BE2C (cell line): ENCODE data around the gene SARDH.

Experiments used
- DNase-seq: peaks from one replicate; pipeline ENCODE4 v3.0.0-alpha.2; 2020
- H3K27me3 ChIP-seq: fragments of 250-450 bp; sonication (Bioruptor Pico); 2 replicates; pipeline ENCODE4 v1.5.1; 2020; ENCODE audit warnings: mild to moderate bottlenecking
- H3K36me3 ChIP-seq: fragments of 250-450 bp; sonication (Bioruptor Pico); 2 replicates; pipeline ENCODE4 v1.5.1; 2020; ENCODE audit warnings: mild to moderate bottlenecking
- H3K4me1 ChIP-seq: fragments of 250-450 bp; sonication (Bioruptor Pico); 2 replicates; pipeline ENCODE4 v1.5.1; 2020
- H3K4me3 ChIP-seq: 2 replicates; pipeline ENCODE4 v1.5.1; 2011; ENCODE audit warnings: low read depth, low read length
- H3K9me3 ChIP-seq: fragments of 250-450 bp; sonication (Bioruptor Pico); 2 replicates; pipeline ENCODE4 v1.5.1; 2020
- TF ChIP-seq, protein P1 (sequence below): IDR thresholded peaks from 2 replicates; pipeline ENCODE4 v1.5.1; 2012; ENCODE audit warnings: mild to moderate bottlenecking, low read depth, low read length

SARDH gene

DNA sequence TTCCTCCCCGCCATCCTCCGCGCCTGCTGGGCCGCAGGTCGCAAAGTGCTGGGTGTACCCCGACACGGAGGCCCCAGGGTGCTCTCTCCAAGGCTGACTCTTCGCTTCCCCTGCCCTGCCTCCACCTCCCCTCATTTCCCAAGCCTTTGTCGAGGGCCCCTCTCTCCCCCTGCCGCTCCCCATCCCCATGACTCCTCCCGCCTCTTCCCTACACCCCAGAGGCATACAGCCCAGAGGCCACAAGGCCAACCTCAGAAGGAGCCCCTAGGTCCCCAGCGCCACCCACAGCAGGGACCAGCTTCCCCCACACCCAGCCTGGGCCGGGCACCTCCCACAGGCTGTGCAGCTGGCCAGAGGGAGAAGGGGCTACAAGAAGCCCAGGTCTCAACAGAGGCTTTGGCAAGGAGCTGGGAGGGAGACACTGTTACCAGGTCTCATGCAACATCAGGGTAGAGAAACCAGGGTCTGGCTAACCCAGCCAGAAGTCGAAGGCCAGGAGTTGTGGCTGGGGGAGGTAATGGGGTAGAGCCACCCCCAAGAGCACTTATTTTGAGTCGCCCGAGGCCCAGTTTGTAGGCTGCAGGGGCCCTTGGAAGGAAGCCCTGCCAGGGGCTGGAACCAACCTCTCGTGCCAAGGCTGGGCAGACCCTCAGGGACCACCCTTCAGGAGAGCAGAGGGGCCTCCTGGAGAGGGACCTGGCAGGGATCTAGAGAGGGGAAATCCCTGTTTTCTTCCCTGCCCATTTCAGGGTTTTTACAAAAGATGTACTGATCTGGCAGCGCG, 24.5 kb upstream of the SARDH start:
- TF ChIP-seq, protein P1, sequence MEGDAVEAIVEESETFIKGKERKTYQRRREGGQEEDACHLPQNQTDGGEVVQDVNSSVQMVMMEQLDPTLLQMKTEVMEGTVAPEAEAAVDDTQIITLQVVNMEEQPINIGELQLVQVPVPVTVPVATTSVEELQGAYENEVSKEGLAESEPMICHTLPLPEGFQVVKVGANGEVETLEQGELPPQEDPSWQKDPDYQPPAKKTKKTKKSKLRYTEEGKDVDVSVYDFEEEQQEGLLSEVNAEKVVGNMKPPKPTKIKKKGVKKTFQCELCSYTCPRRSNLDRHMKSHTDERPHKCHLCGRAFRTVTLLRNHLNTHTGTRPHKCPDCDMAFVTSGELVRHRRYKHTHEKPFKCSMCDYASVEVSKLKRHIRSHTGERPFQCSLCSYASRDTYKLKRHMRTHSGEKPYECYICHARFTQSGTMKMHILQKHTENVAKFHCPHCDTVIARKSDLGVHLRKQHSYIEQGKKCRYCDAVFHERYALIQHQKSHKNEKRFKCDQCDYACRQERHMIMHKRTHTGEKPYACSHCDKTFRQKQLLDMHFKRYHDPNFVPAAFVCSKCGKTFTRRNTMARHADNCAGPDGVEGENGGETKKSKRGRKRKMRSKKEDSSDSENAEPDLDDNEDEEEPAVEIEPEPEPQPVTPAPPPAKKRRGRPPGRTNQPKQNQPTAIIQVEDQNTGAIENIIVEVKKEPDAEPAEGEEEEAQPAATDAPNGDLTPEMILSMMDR: no peak
- no peaks in the 10 kb centered on the region; the same call in 1 of the 2 replicates for H3K4me1 ChIP-seq
- peak; percentile 6 for DNase-seq
- H3K4me3 ChIP-seq: no peak overlapping the region
- H3K9me3 ChIP-seq: no peaks in the 10 kb centered on the region
- peaks cover 46% of the 10 kb centered on the region for H3K36me3 ChIP-seq
- no peaks in the 10 kb centered on the region for H3K27me3 ChIP-seq

GRCh38 chr9:133761641-133762248, 23.6 kb upstream of the SARDH start:
- peak; percentile 2 for DNase-seq

DNA sequence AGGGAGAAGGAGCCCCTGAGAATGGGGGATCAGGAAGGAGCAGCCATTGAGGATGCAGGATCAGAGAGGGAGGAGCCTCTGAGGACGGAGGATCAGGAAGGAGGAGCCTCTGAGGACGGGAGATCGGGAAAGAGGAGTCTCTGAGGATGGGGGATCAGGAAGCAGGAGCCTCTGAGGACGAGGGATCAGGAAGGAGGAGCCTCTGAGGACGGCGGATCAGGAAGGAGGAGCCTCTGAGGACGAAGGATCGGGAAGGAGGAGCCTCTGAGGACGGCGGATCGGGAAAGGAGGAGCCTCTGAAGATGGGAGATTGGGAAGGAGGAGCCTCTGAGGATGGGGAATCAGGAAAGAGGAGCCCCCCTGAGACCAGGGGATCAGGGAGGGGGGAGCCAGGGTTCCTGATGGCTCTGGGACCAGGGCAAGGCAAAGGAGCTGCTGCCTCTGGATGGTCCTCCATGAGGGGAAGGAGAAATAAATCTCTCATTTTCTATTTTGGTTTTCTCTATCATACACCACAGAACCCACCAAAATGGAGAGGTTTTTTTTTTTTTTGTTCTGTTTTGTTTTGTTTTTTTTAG, 22.6 kb upstream of the SARDH start:
- no peaks in the 10 kb centered on the region; the same call in 1 of the 2 replicates for H3K4me1 ChIP-seq
- no peak overlapping the region for H3K4me3 ChIP-seq
- no peaks in the 10 kb centered on the region for H3K27me3 ChIP-seq
- TF ChIP-seq, protein P1: no peak
- no peak for DNase-seq
- no peaks in the 10 kb centered on the region for H3K9me3 ChIP-seq
- peaks cover 32% of the 10 kb centered on the region for H3K36me3 ChIP-seq

More at GRCh38 chr9:133761641-133762248, 23.6 kb upstream of the SARDH start:
- TF ChIP-seq, protein P1: no peak
- peaks cover 36% of the 10 kb centered on the region for H3K36me3 ChIP-seq
- H3K9me3 ChIP-seq: no peaks in the 10 kb centered on the region
- no peaks in the 10 kb centered on the region; the same call in 1 of the 2 replicates for H3K4me1 ChIP-seq
- no peak overlapping the region for H3K4me3 ChIP-seq
- no peaks in the 10 kb centered on the region for H3K27me3 ChIP-seq

GRCh38 chr9:133759946-133760345, 21.8 kb upstream of the SARDH start:
- TF ChIP-seq, protein P1: no peak
- Histone ChIP-seq H3K4me1 (no peaks in the 10 kb centered on the region; the same call in 1 of the 2 replicates), H3K36me3 (peaks cover 32% of the 10 kb centered on the region), H3K27me3 (no peaks in the 10 kb centered on the region), H3K4me3 (no peak overlapping the region), H3K9me3 (no peaks in the 10 kb centered on the region)
- no peak for DNase-seq

DNA sequence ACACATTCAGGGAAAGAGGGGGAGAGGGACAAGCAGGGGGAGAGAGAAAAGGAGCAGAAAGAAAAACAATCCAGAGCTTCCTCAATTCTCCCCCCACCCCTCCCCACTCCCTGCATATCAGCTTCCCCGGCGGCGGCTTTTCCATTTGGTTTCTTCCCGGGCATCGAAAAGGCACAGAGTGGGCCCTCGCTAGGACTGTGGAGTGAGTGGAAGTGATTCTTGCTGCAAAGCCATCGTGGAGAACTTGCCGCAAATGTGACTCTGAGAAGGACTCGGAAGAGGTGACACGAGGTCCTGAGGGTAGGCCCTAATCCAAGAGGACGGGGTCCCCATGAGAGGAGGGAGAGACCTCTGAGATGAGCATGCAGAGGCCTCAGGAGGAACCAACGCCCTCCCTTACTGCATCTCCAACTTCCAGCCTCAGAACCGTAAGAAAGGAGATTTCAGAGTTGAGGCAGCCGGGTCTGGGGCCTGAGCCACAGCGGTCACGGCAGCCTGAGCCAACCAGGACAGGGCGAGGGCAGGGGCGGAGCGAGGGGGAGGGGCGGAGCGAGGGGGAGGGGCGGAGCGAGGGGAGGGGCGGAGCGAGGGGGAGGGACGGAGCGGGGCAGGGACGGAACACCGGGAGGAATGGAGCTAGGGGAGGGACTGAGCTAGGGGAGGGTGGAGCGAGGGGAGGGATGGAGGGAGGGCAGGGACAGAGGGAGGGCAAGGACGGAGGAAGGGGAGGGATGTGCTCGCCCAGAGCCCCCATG, 21.2 kb upstream of the SARDH start:
- peak; percentile 0 for DNase-seq
- Histone ChIP-seq H3K9me3 (no peaks in the 10 kb centered on the region), H3K4me1 (no peaks in the 10 kb centered on the region; the same call in 1 of the 2 replicates), H3K4me3 (no peak overlapping the region), H3K27me3 (no peaks in the 10 kb centered on the region), H3K36me3 (peaks cover 26% of the 10 kb centered on the region)
- TF ChIP-seq, protein P1: no peak
